Measurements from ENCODE around the gene ALDH5A1. TPM values are rescaled to one million over a fixed set of nuclear protein-coding genes. Genes with fewer than 3 reads are reported as not detected.

The ALDH5A1 gene
- total RNA-seq, 2 experiments from 2014 or later = 180 to 260 TPM

GRCh38 chr6:24460966-24461365 lies 33.8 kb upstream of the ALDH5A1 start:
- no peak overlapping the region for H3K4me2 ChIP-seq (ENCODE audit: low read length)
- ChIA-PET CTCF (ENCODE audit: unreplicated experiment) (no interaction called here), POLR2A (interaction anchor here (0.6 to 1.2 kb wide), 3 partner anchors 12 to 15 kb away, joined by 3 to 4 read pairs (median 3); no protein-coding TSS in a partner anchor)
- no peaks in the 10 kb centered on the region for H3K9me2 ChIP-seq (ENCODE audit: insufficient read depth, low read length)
- no peak overlapping the region for H3K27ac ChIP-seq (ENCODE audit: low read depth, low read length, poor library complexity, severe bottlenecking)
- H4K20me1 ChIP-seq (ENCODE audit: insufficient read depth, low read length) = no peaks in the 10 kb centered on the region
- no peak overlapping the region for H3K4me3 ChIP-seq (ENCODE audit: low read depth, low read length, poor library complexity, severe bottlenecking)
- H3K79me2 ChIP-seq (ENCODE audit: insufficient read depth, low read depth, low read length) = no peaks in the 10 kb centered on the region
- H3K9me3 ChIP-seq (ENCODE audit: low read length) = no peaks in the 10 kb centered on the region
- intact Hi-C loops (cut with micrococcal nuclease; ENCODE audit: unreplicated experiment) = no loop called here
- H3K36me3 ChIP-seq (ENCODE audit: insufficient read depth, low read length) = peaks cover 85% of the 10 kb centered on the region
- TF ChIP-seq CTCF (conservative IDR thresholded peaks at IDR 0.05; ENCODE audit: low read length) (no peak), EZH2phosphoT487 (IDR thresholded peaks at IDR 0.05; ENCODE audit: borderline replicate concordance, low read depth, low read length) (no peak)
- no peak for DNase-seq (ENCODE audit: low spot score)
- BruUV-seq (replicated peaks) = no TSS peak
- H3K4me1 ChIP-seq (ENCODE audit: insufficient read depth, low read length, poor library complexity, severe bottlenecking) = no peaks in the 10 kb centered on the region
- no peak overlapping the region for H2AFZ ChIP-seq (ENCODE audit: low read length)

- TF ChIP-seq CTCF (conservative IDR thresholded peaks at IDR 0.05; ENCODE audit: low read length) (no peak), EZH2phosphoT487 (IDR thresholded peaks at IDR 0.05; ENCODE audit: borderline replicate concordance, low read depth, low read length) (no peak)
- no peak for DNase-seq (ENCODE audit: low spot score)
- Histone ChIP-seq H3K4me1 (ENCODE audit: insufficient read depth, low read length, poor library complexity, severe bottlenecking) (no peaks in the 10 kb centered on the region), H4K20me1 (ENCODE audit: insufficient read depth, low read length) (no peaks in the 10 kb centered on the region), H3K27ac (ENCODE audit: low read depth, low read length, poor library complexity, severe bottlenecking) (no peak overlapping the region), H3K4me3 (ENCODE audit: low read depth, low read length, poor library complexity, severe bottlenecking) (no peak overlapping the region), H3K4me2 (ENCODE audit: low read length) (no peak overlapping the region), H3K79me2 (ENCODE audit: insufficient read depth, low read depth, low read length) (no peaks in the 10 kb centered on the region), H2AFZ (ENCODE audit: low read length) (no peak overlapping the region), H3K9me2 (ENCODE audit: insufficient read depth, low read length) (no peaks in the 10 kb centered on the region), H3K9me3 (ENCODE audit: low read length) (no peaks in the 10 kb centered on the region), H3K36me3 (ENCODE audit: insufficient read depth, low read length) (peaks cover 74% of the 10 kb centered on the region)
- CTCF ChIA-PET (ENCODE audit: unreplicated experiment) = no interaction called here
- POLR2A ChIA-PET = no interaction called here
- no TSS peak for BruUV-seq (replicated peaks)
- intact Hi-C loops (cut with micrococcal nuclease; ENCODE audit: unreplicated experiment) = no loop called here
Observed at GRCh38 chr6:24464253-24465038, 30.3 kb upstream of the ALDH5A1 start.

- intact Hi-C loops (cut with micrococcal nuclease; ENCODE audit: unreplicated experiment) = no loop called here
- Histone ChIP-seq H3K27ac (ENCODE audit: low read depth, low read length, poor library complexity, severe bottlenecking) (no peak overlapping the region), H2AFZ (ENCODE audit: low read length) (no peak overlapping the region), H3K9me3 (ENCODE audit: low read length) (no peaks in the 10 kb centered on the region), H3K79me2 (ENCODE audit: insufficient read depth, low read depth, low read length) (no peaks in the 10 kb centered on the region), H3K36me3 (ENCODE audit: insufficient read depth, low read length) (peaks cover 75% of the 10 kb centered on the region), H3K9me2 (ENCODE audit: insufficient read depth, low read length) (no peaks in the 10 kb centered on the region), H4K20me1 (ENCODE audit: insufficient read depth, low read length) (no peaks in the 10 kb centered on the region), H3K4me3 (ENCODE audit: low read depth, low read length, poor library complexity, severe bottlenecking) (no peak overlapping the region), H3K4me2 (ENCODE audit: low read length) (no peak overlapping the region), H3K4me1 (ENCODE audit: insufficient read depth, low read length, poor library complexity, severe bottlenecking) (no peaks in the 10 kb centered on the region)
- no peak for DNase-seq (ENCODE audit: low spot score)
- POLR2A ChIA-PET = interaction anchor here (0.6 to 1.0 kb wide), 2 partner anchors 11 to 169 kb away, joined by 5 read pairs; no protein-coding TSS in a partner anchor
- no peak for TF ChIP-seq EZH2phosphoT487 (IDR thresholded peaks at IDR 0.05; ENCODE audit: borderline replicate concordance, low read depth, low read length)
- no peak for TF ChIP-seq CTCF (conservative IDR thresholded peaks at IDR 0.05; ENCODE audit: low read length)
- CTCF ChIA-PET (ENCODE audit: unreplicated experiment) = no interaction called here
- no TSS peak for BruUV-seq (replicated peaks)
Observed at GRCh38 chr6:24469811-24470210, 25.0 kb upstream of the ALDH5A1 start.

Measured in OCI-LY7 (cell line).